Measurements from ENCODE around the gene HGFAC. TPM values are rescaled to one million over a fixed set of nuclear protein-coding genes. Genes with fewer than 3 reads are reported as not detected.

Gene HGFAC
- total RNA-seq, 1 donor from 2014 or later: 1.9 TPM

DNA sequence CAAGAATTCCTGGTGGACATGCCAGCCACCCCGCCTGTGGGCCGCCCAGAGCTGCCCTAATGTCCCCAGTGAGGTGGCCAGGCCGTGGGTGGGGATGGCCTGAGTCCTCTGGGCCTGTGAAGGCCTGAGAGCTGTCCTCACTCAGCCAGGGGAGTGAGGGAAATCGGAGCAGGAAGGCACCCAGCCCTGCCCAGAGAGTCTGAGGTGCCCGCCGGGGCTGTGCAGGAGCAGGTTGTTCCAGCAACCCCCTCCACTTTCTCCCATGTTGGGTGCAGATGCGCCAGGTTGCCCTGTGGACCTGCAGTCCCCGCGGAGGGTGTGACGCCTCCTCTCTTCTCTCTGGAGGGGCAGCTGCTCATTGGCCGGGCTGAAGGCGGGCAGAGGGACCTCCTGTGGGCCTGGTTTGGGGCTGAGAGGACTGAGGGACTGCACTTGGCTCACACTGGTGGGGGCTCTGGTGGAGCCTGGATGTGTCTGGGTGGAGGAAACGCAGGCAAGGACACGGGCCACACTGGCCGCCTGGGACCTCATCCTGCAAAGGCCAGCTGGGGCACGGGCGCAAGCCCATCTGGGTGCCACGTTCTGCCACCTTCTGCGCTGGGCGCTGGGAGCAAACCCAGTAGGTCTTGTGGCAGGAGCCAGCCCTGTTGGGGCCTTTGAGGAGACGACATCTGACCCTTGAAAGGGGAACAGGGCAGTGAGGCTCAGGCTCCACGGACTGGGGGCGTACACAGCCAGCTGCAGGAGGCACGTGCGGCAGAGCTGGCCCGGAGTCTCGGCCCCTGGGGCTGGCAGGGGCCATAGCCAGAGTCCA is 35.4 kb downstream of the HGFAC start:
- intact Hi-C loops (cut with DNase I): no loop called here
- no peak for ATAC-seq (ENCODE audit: poor library complexity)
- DNase-seq: peak; percentile 21

DNA sequence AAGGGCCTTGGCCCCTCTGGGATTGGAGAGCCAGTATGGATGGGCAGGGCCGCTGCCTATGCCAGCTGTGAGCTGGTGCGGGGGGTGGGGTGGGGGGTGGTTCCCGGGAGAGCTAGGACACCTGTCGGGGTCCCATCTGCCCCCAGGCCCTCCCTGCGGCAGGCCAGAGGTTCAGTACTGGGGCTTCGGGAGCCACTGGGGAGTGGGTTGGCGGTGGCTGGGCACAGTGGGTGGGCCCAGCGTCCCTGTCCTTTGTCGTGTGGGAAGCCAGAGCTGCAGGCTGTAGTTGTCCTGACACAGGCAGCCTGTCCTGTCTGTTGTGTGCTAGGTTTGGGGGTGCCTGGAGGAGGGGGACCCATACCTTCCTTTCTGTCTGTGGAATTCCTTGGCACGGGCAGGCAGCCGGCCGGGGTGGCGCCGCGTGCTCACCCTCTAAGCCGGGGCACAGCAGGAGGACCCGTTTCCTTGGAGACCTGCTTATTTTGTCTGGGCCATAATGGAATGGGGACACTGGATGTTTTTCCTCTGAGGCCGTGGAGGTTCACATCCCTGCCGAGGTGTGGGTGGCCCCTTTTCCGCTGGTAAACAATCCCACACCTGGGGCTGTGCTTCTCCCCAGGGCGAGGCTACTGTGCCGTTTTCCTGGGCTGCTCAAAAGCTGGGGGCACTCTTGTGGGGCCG is 36.1 kb downstream of the HGFAC start:
- DNase-seq: no peak
- ATAC-seq (ENCODE audit: poor library complexity): no peak
- intact Hi-C loops (cut with DNase I): no loop called here

GRCh38 chr4:3478446-3479357 is 36.9 kb downstream of the HGFAC start:
- ATAC-seq (ENCODE audit: poor library complexity) (no peak), DNase-seq (no peak)
- intact Hi-C loops (cut with DNase I): no loop called here

DNA sequence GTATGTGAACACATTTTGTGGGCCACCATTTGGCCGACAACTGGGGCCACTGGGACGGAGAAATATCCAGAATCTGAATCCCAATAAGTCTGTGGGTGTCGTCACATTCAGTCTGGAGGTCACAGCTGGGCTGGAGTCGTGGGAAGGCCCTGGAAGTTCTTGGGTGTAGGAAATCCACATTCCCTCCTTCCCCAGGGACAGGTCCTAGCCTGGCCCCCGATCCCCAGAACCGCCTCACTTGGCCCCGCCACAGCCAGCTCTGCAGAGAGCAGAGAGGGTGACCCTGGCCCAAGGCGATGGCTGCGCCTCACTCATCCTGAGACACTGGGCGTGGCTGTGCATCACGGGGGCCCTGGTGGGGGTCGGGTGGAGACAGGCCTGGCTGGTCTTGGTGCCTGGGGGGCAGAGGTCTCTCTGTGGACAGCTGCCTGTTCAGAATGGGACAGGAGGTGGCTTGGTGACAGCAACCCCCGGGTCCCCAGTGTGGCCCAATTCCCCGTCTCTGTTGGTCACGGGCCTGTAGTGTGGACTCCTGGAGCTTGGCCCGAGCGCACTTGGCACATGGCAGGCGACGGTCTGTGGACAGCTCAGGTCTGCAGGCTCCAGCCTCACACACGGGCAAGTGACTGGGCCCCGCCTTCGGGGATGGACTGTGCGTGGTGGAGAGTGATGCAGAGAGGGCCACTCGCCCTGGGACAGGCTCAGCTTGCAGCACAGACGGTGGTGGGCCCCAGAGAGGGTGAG is 37.8 kb downstream of the HGFAC start:
- intact Hi-C loops (cut with DNase I): no loop called here
- DNase-seq (no peak), ATAC-seq (ENCODE audit: poor library complexity) (peak; percentile 11)

GRCh38 chr4:3480528-3481112 is 38.9 kb downstream of the HGFAC start:
- DNase-seq: peak; percentile 87
- intact Hi-C loops (cut with DNase I): no loop called here

DNA sequence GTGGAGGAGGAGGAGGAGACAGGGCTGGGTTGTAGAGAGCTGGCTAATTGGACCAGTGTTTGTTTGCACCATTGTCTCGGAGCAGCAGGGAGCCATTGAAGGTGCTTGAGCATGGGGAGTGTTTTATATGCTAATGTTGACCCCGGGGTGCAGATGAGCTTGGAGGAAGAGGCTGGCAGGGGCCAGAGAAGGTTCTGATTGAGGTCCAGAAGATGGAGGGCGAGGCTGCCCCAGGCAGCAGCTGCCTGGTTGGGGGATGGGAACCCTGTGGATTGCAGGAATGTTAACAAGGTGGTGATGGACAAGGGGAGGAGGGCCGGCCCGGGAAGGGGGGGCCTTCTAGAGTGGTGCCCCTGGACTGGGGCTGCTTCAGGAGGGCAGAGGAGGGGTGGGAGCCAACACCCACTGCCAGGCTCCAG is 39.4 kb downstream of the HGFAC start:
- DNase-seq: no peak
- intact Hi-C loops (cut with DNase I): no loop called here
- no peak for ATAC-seq (ENCODE audit: poor library complexity)

More at GRCh38 chr4:3480528-3481112, 38.9 kb downstream of the HGFAC start:
- ATAC-seq (ENCODE audit: poor library complexity): peak; percentile 33

- DNase-seq: no peak
- intact Hi-C loops (cut with DNase I): no loop called here
- no peak for ATAC-seq (ENCODE audit: poor library complexity)
These were observed 40.1 kb downstream of the HGFAC start for GRCh38 chr4:3481783-3482393.

GRCh38 chr4:3482707-3483106 is 40.9 kb downstream of the HGFAC start:
- ATAC-seq (ENCODE audit: poor library complexity): no peak
- intact Hi-C loops (cut with DNase I): no loop called here
- DNase-seq: no peak

GRCh38 chr4:3483471-3483921 is 41.7 kb downstream of the HGFAC start:
- DNase-seq (peak; percentile 87), ATAC-seq (ENCODE audit: poor library complexity) (peak; percentile 76)
- intact Hi-C loops (cut with DNase I): no loop called here

GRCh38 chr4:3484057-3484973 is 42.5 kb downstream of the HGFAC start:
- ATAC-seq (ENCODE audit: poor library complexity) (peak; percentile 73), DNase-seq (peak; percentile 86)
- intact Hi-C loops (cut with DNase I): no loop called here

GRCh38 chr4:3485011-3485791 is 43.4 kb downstream of the HGFAC start:
- no peak for DNase-seq
- intact Hi-C loops (cut with DNase I): no loop called here
- no peak for ATAC-seq (ENCODE audit: poor library complexity)

GRCh38 chr4:3485886-3486540 is 44.2 kb downstream of the HGFAC start:
- DNase-seq (no peak), ATAC-seq (ENCODE audit: poor library complexity) (no peak)
- intact Hi-C loops (cut with DNase I): no loop called here

DNA sequence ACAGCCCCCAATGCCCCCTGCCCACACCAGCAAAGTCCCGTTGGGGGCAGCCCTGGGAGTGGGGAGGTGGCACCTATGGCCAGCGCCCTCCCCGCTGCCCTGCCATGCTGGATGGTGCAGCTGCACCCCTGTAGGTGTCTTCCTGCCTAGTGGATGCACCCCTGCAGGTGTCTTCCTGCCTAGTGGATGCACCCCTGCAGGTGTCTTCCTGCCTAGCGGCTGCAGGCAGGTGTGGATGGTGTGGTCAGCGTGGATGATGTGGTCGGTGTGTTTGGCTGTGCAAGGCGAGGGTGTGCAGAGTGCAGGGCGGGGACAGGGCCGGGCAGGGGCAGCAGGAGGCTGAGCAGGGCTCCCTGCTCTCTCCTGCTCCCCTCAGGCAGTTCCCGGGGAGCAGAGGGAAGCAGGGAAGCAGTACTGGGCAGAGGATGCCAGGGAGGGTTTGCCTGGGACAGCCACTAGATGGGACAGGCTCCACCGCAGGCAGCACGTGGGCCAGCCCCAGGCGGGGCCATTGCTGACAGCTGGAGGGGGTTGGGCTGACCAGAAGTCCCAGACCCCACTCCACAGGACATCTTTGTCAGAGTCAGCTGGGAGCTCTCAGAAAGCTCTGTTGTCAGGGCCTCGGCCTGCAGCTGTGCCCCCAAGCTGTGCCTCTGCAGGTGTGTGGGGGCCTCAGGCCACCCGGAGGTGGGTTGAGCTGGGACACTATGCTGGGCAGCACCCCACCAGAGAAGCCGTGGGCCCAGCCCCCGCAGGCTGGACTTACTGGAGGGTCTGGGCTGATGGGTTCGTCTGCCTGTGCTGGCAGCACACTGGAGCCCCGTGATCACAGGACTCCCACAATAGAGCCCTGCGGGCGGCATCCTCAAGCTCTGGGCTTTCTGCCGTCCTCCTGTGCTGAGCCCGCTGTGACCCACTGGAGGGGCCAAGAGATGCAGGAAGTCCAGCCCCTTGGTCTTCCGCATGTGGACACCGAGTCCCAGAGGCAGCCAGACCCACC is 45.1 kb downstream of the HGFAC start:
- intact Hi-C loops (cut with DNase I): no loop called here
- DNase-seq (no peak), ATAC-seq (ENCODE audit: poor library complexity) (no peak)

DNA sequence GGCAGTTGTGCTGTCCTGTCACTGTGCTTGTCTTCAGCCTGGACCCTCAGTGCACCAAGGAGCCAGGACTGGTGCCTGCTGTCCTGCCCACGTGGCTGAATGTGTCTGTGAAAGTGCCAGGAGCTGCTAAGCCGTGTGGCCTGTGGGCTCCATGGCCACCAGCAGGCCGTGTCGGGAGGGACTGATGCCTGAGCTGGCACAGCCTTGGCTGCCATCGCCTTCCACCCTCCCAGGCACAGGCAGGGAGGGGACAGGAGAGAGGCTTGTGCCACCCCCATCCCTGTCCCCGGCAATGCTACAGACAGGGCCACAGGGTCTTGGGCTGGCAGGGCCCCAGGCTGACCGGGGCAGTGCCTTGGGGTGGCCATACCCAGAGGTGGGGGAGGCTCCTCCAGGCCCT is 46.1 kb downstream of the HGFAC start:
- no peak for ATAC-seq (ENCODE audit: poor library complexity)
- intact Hi-C loops (cut with DNase I): no loop called here
- DNase-seq: no peak

Measured in Right ventricle myocardium superior (tissue), 1 donor.